GM18951 (cell line): ENCODE results near the gene CTDP1.

ENCODE experiments used
- POLR2A ChIP-seq: IDR thresholded peaks from 4 replicates; pipeline ENCODE4 v1.6.1; 2011; ENCODE audit warnings: mild to moderate bottlenecking; ENCODE audit not compliant: insufficient read length, insufficient read depth; ENCODE audit errors: extremely low read depth
- in situ Hi-C: fragments of 300-500 bp; cut with MboI; formaldehyde crosslinking; loops from one replicate; pipeline ENCODE4 v1.12.0; 2022; ENCODE audit warnings: low sequenced_read_pairs, mixed read lengths, inconsistent platforms; ENCODE audit not compliant: unreplicated experiment

CTDP1 gene

GRCh38 chr18:79662034-79662433, 17.6 kb upstream of the CTDP1 start:
- in situ Hi-C loops = no loop called here
- no peak for TF ChIP-seq POLR2A

DNA sequence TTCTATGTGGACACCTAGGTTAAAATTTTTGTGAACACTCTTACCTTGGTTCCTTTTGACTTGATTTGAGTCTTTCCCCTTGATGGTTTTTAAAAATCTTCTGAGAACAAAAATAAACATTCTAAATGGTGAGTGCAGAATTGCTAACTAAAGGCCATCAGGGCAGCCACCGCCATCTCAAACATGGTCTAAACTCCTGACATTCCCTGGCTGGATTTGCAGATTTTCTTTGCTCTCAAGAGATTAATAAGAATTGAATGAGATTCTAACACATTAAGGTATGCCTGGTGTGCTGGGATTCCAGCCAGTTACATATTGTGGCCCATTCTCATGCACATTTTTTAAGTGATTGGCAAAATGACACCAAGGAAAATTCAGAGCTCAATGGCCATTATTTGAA, 17.2 kb upstream of the CTDP1 start:
- in situ Hi-C loops = no loop called here
- no peak for TF ChIP-seq POLR2A

GRCh38 chr18:79664525-79665125, 15.0 kb upstream of the CTDP1 start:
- in situ Hi-C loops = no loop called here
- TF ChIP-seq POLR2A = no peak

- TF ChIP-seq POLR2A = no peak
- in situ Hi-C loops = no loop called here
Observed at GRCh38 chr18:79668203-79668602, 11.4 kb upstream of the CTDP1 start.

DNA sequence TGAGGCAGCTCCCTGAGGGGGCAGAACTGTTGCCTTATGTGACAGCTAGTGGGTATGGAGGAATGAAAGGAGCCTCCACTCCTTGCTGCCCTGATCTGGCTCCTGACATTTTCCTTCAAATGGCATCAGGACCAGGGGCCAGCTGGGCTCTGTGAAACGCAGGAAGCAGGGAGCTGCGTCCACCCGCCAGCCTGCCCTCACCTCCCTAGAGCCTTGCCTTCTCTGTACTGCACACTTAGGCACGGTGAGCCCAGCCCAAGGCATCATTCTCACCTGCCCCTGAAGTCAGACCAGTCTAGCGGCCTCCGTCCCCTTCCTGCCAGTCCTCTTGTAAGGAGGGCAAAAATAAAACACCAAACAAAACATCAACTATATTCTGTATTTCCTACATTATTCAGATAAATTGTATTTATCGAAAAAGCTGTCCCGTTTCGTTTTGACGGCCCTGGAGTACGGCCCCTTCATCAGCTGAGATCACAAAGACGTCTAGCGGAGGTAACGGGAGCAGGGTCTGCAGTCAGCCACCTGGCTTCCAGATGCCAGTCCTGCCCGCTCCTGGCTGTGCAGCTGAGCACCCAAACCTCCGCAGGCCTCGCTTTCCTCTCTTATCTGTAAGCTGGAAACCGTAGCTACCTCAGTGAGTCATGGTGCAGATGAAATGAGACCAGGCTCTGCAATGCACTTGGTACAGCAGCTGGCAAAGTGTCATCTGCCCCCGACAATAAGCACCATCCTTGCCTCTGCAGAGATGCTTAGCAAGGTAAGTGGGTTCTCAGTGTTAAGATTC, 6.9 kb upstream of the CTDP1 start:
- TF ChIP-seq POLR2A = no peak
- in situ Hi-C loops = no loop called here

DNA sequence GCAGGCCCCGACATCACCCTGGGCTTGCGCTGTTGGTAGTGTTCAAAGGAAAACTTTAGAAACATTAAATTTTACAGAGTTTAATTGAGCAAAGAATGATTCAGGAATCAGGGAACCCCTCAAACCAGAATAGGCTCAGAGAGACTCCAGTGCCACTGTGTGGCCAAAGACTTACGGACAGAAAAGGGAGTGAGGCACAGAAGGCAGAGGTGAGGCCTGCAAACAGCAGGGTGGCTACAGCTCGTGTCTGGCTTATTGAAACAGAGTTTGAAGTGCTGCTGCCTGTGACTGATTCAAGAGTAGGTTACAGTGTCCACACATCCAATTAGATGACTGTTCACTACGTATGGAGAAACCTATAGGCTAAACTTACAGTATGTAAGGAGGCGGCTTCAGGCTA, 2.4 kb upstream of the CTDP1 start:
- TF ChIP-seq POLR2A = no peak

DNA sequence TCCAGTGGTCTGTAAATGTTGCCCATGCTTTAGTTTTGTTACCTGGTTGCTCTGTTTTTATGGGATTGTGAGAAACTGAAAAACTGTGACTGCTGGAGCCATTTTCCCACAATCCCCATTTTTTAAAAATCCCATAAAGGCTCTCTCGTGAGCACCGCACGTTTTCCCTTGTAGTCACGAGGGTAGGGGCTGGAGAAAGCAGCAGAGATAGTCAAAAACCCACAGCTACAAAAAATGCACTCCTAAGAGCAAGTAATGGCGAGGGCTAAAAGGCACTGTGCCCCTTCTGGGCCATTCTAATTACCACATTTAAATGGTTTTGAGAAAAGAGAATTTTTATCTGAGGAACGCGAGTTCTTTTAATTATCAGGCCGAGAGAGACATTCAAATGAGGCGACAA, 1.8 kb upstream of the CTDP1 start:
- in situ Hi-C loops = no loop called here
- TF ChIP-seq POLR2A = no peak

More for the DNA sequence above, 2.4 kb upstream of the CTDP1 start:
- in situ Hi-C loops = no loop called here

- in situ Hi-C loops = no loop called here
- peak; percentile 75 for TF ChIP-seq POLR2A
Observed at GRCh38 chr18:79678665-79679551, 695 bp upstream of the CTDP1 start.

- in situ Hi-C loops = no loop called here
- TF ChIP-seq POLR2A = no peak
Observed at GRCh38 chr18:79680100-79680879, 687 bp downstream of the CTDP1 start.

- in situ Hi-C loops = no loop called here
- TF ChIP-seq POLR2A = no peak
Observed at GRCh38 chr18:79680891-79681339, 1.3 kb downstream of the CTDP1 start.

GRCh38 chr18:79681484-79682387, 2.1 kb downstream of the CTDP1 start:
- in situ Hi-C loops = no loop called here
- no peak for TF ChIP-seq POLR2A

DNA sequence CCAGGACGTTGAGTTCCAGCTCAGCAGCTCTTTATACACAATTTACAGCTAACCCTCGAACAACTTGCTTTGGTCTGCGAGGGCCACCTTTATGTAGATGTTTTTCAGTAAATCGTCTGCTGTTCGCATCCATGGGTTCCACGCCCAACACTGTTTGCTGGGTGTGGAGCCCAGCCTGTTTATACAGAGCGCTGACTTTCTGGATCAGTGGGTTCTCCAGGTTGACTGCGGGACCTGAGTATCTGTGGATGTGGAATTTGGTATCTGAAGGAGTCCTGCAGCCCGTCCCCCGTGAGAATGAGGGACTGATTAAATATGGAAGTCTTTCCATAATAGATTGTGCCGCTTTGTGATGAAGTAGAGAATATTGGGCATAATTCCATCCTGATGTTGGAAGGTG, 2.9 kb downstream of the CTDP1 start:
- TF ChIP-seq POLR2A = no peak
- in situ Hi-C loops = no loop called here
